Adipocyte (in vitro differentiated cells): ENCODE results near the gene CHST12.
"Not testable (repeated sequence)": the region's sequence is repeated elsewhere in the genome, so short reads cannot be mapped to it uniquely, and the experiment has no call there.

Experiments used
- DNase-seq: peaks from one replicate; pipeline ENCODE4 v3.0.0-alpha.2; 2015; ENCODE audit warnings: low read depth
- H3K27me3 ChIP-seq: replicated peaks from 2 replicates; pipeline ENCODE4 v1.7.0; 2013; ENCODE audit warnings: mild to moderate bottlenecking, low read length, moderate library complexity; ENCODE audit not compliant: control insufficient read depth, insufficient read depth
- H3K36me3 ChIP-seq: 2 replicates; pipeline ENCODE4 v1.7.0; 2013; ENCODE audit warnings: low read length, mild to moderate bottlenecking, moderate library complexity; ENCODE audit not compliant: control insufficient read depth, insufficient read depth, severe bottlenecking
- H3K4me1 ChIP-seq: 2 replicates; pipeline ENCODE4 v1.7.0; 2013; ENCODE audit warnings: mild to moderate bottlenecking, low read length, moderate library complexity; ENCODE audit not compliant: control insufficient read depth, insufficient read depth
- H3K4me3 ChIP-seq: 2 replicates; pipeline ENCODE4 v1.7.0; 2013; ENCODE audit warnings: mild to moderate bottlenecking, low read length, moderate library complexity
- H3K9ac ChIP-seq: 2 replicates; pipeline ENCODE4 v1.7.0; 2013; ENCODE audit warnings: mild to moderate bottlenecking, low read length, moderate library complexity
- H3K9me3 ChIP-seq: 2 replicates; pipeline ENCODE4 v1.7.0; 2013; ENCODE audit warnings: mild to moderate bottlenecking, low read length, moderate library complexity; ENCODE audit not compliant: control insufficient read depth

Gene CHST12

DNA sequence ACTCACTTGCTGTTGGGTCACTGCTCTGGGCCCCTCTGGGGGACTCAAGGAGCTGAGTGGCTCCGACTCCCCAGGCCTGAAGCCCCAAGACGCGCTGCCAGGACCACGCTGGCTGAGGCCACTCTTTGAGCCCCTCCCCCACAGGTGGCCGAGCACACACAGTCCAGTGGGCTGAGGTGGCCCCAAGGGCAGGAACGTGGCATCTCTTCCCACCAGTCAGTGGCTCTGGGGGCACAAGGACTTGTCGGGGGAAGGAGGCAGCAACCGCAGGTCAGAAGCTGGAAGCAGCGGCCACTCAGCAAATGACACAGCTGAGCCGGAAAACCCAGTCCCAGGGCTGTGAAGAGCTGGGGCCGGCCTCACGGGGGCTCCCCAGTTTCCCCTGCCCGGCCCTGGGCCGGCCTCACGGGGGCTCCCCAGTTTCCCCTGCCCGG is 48.7 kb downstream of the CHST12 start:
- Histone ChIP-seq H3K9me3 (no peaks in the 10 kb centered on the region), H3K36me3 (no peaks in the 10 kb centered on the region), H3K4me1 (peaks cover 11% of the 10 kb centered on the region), H3K27me3 (no peaks in the 10 kb centered on the region), H3K9ac (peak overlapping the region; percentile 68), H3K4me3 (peak overlapping the region; percentile 63)
- no peak for DNase-seq

- Histone ChIP-seq H3K9ac (no peak overlapping the region), H3K4me3 (no peak overlapping the region), H3K9me3 (no peaks in the 10 kb centered on the region), H3K27me3 (no peaks in the 10 kb centered on the region), H3K4me1 (peaks cover 11% of the 10 kb centered on the region), H3K36me3 (no peaks in the 10 kb centered on the region)
- DNase-seq, result no peak
Measured at GRCh38 chr7:2452643-2453270, 49.3 kb downstream of the CHST12 start.

GRCh38 chr7:2453849-2454248 is 50.4 kb downstream of the CHST12 start:
- not testable (repeated sequence) for H3K36me3 ChIP-seq, H3K9me3 ChIP-seq, H3K4me3 ChIP-seq, H3K9ac ChIP-seq, H3K27me3 ChIP-seq, DNase-seq
- peaks cover 11% of the 10 kb centered on the region for H3K4me1 ChIP-seq

DNA sequence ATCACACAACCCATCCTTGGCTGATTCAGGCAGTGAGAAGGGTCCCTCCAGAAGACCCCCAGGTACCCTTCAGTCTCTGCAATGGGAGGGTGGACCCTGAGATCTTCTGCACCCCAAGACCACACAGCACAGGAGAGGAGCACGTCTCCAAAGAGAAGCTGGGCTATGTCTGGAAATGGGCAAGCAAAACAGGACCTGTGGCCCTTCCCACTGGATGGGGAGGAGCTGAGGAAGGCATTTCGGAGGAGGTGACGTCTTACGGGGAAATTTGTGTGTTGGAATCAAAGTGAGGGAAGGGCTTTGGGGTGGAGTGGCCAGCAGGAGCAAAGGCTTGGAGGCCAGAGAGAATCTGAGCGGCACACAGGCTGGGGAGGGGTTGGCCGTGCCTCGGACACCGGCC is 56.3 kb downstream of the CHST12 start:
- Histone ChIP-seq H3K9ac (no peak overlapping the region), H3K36me3 (no peaks in the 10 kb centered on the region), H3K4me3 (no peak overlapping the region), H3K9me3 (no peaks in the 10 kb centered on the region), H3K4me1 (no peaks in the 10 kb centered on the region), H3K27me3 (peaks cover 5% of the 10 kb centered on the region)
- DNase-seq, result no peak

DNA sequence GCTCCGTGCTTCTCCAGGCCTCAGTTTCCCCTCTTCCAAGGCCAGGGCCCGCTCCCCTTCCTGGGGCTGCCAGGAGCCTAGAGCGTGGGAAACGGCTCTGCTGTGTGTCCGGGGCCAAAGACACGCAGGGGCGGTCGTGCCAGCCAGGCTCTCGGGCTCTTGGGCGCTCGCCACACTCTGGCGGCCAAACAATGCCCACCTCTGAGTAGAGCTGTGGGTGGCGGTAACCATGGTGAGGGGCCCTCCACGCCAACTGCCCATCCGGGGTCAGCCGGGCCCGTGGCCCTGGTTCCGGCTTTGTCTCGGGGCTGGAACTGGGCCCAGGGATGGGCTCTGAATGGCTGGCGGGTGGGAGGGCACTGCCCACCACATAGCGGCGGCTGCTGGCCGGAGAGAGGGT is 56.8 kb downstream of the CHST12 start:
- DNase-seq, result no peak
- Histone ChIP-seq H3K9me3 (no peaks in the 10 kb centered on the region), H3K4me3 (no peak overlapping the region), H3K36me3 (no peaks in the 10 kb centered on the region), H3K27me3 (peaks cover 5% of the 10 kb centered on the region), H3K4me1 (no peaks in the 10 kb centered on the region), H3K9ac (no peak overlapping the region)

DNA sequence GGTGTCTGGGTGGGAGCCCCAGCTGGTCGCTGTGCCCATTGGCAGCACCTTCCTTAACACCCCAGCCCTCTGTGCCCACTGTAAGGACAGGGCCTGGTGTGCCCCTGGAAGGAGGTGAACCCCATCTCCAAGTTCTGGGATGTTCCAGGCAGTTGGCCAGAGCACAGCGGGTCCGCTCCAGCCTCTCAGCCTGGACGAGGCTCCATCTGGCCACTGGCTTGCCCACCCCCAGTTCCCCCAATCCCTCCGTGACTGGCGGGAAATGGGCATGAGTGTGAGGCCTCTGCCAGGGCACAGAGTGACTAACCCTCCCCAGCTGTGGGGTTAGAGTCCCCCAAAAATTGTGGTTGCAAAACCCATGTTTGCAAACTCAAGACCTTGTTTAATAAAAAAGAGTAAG is 57.2 kb downstream of the CHST12 start:
- H3K9ac ChIP-seq, result no peak overlapping the region
- H3K4me3 ChIP-seq, result no peak overlapping the region
- no peaks in the 10 kb centered on the region for H3K4me1 ChIP-seq
- no peaks in the 10 kb centered on the region for H3K36me3 ChIP-seq
- H3K9me3 ChIP-seq, result no peaks in the 10 kb centered on the region
- DNase-seq, result no peak
- peaks cover 5% of the 10 kb centered on the region for H3K27me3 ChIP-seq

GRCh38 chr7:2461268-2462026 is 58.0 kb downstream of the CHST12 start:
- Histone ChIP-seq H3K36me3 (no peaks in the 10 kb centered on the region), H3K27me3 (peaks cover 5% of the 10 kb centered on the region), H3K4me1 (no peaks in the 10 kb centered on the region), H3K9ac (no peak overlapping the region), H3K9me3 (no peaks in the 10 kb centered on the region), H3K4me3 (no peak overlapping the region)
- no peak for DNase-seq

- Histone ChIP-seq H3K27me3 (peaks cover 5% of the 10 kb centered on the region), H3K4me1 (no peaks in the 10 kb centered on the region), H3K36me3 (no peaks in the 10 kb centered on the region), H3K4me3 (no peak overlapping the region), H3K9me3 (no peaks in the 10 kb centered on the region), H3K9ac (no peak overlapping the region)
- no peak for DNase-seq
Measured at GRCh38 chr7:2462731-2463130, 59.3 kb downstream of the CHST12 start.

GRCh38 chr7:2465928-2466327 is 62.5 kb downstream of the CHST12 start:
- H3K9ac ChIP-seq, result no peak overlapping the region
- H3K36me3 ChIP-seq, result no peaks in the 10 kb centered on the region
- no peak overlapping the region for H3K4me3 ChIP-seq
- peaks cover 6% of the 10 kb centered on the region for H3K4me1 ChIP-seq
- peaks cover 5% of the 10 kb centered on the region for H3K27me3 ChIP-seq
- no peak for DNase-seq
- H3K9me3 ChIP-seq, result no peaks in the 10 kb centered on the region

- Histone ChIP-seq H3K36me3 (no peaks in the 10 kb centered on the region), H3K9me3 (no peaks in the 10 kb centered on the region), H3K4me1 (peaks cover 9% of the 10 kb centered on the region), H3K9ac (no peak overlapping the region), H3K4me3 (no peak overlapping the region), H3K27me3 (peaks cover 5% of the 10 kb centered on the region)
- DNase-seq, result no peak
Measured at GRCh38 chr7:2466675-2467074, 63.3 kb downstream of the CHST12 start.

- H3K4me1 ChIP-seq, result peaks cover 9% of the 10 kb centered on the region
Measured at GRCh38 chr7:2468227-2468626, 64.8 kb downstream of the CHST12 start.

More at GRCh38 chr7:2468227-2468626, 64.8 kb downstream of the CHST12 start:
- Histone ChIP-seq H3K36me3 (no peaks in the 10 kb centered on the region), H3K27me3 (no peaks in the 10 kb centered on the region), H3K4me3 (no peak overlapping the region), H3K9ac (no peak overlapping the region), H3K9me3 (no peaks in the 10 kb centered on the region)
- no peak for DNase-seq
